HepG2 (cell line): ENCODE data around the gene FIZ1. TPM values are rescaled to one million over a fixed set of nuclear protein-coding genes. Genes with fewer than 3 reads are reported as not detected.

Experiments
- ATAC-seq: fragments of 200-7000 bp; cut with Tn5 transposase; 3 replicates; pipeline ENCODE4 v1.9.1; 2020; ENCODE audit warnings: mild to moderate bottlenecking, moderate library complexity
- BruUV-seq: library from RNA; stranded (reverse); fragments of 400-500 nt; replicated peaks from 2 replicates; lab custom pipeline; 2021; lab: Mats Ljungman, UMichigan
- CTCF ChIA-PET: fragments of 300-600 bp; formaldehyde crosslinking; extraction: SDS; loops from one replicate; lab custom pipeline; 2021; ENCODE audit warnings: low total read pairs, inconsistent platforms, low intra/inter-chr PET ratio; lab: Yijun Ruan, JAX
- POLR2A ChIA-PET: fragments of 350-600 bp; sonication (Branson Sonifier 250); formaldehyde crosslinking; loops from one replicate; lab custom pipeline; 2020; ENCODE audit warnings: antibody characterized with exemption, inconsistent platforms; lab: Yijun Ruan, JAX
- DNase-seq: peaks from one replicate; pipeline ENCODE4 v3.0.0-alpha.2; 2015; ENCODE audit warnings: low spot score
- FAIRE-seq: peaks from 3 replicates; lab custom pipeline; 2011; peaks lifted over from hg19 to GRCh38; lab: Jason Lieb, UNC
- H2AFZ ChIP-seq: one replicate; pipeline ENCODE4 v1.6.1; 2011; ENCODE audit warnings: low read length, inconsistent platforms
- H3K27ac ChIP-seq: fragments of 300-600 bp; 3 replicates; pipeline ENCODE4 v1.8.0; 2011; ENCODE audit warnings: mixed run types, mild to moderate bottlenecking, mixed read lengths, low read length, inconsistent platforms; ENCODE audit not compliant: insufficient read depth; ENCODE audit errors: extremely low read length
- H3K27me3 ChIP-seq, 2 experiments: fragments of 200-600 bp in 1 of 2; 2 replicates in 1 of 2; 3 replicates in 1 of 2; pipeline versions ENCODE4 v1.6.0 to v1.8.0; 2011; ENCODE audit warnings: low read length in 2 of 2, mild to moderate bottlenecking in 2 of 2, moderate library complexity in 2 of 2, inconsistent platforms in 1 of 2; ENCODE audit not compliant: insufficient read depth in 2 of 2, control insufficient read depth in 1 of 2
- H3K36me3 ChIP-seq, 2 experiments: fragments of 200-600 bp in 1 of 2; replicated peaks in 1 of 2; 2 replicates in 1 of 2; 3 replicates in 1 of 2; pipeline versions ENCODE4 v1.5.1 to v1.8.0; 2011; ENCODE audit warnings: low read length in 2 of 2, inconsistent platforms in 1 of 2; ENCODE audit not compliant: insufficient read depth in 2 of 2, control insufficient read depth in 1 of 2
- H3K4me1 ChIP-seq: 2 replicates; pipeline ENCODE4 v1.5.1; 2012; ENCODE audit warnings: low read length, inconsistent platforms; ENCODE audit not compliant: insufficient read depth
- H3K4me2 ChIP-seq: 2 replicates; pipeline ENCODE4 v1.6.0; 2011; ENCODE audit warnings: low read depth, low read length, inconsistent platforms
- H3K4me3 ChIP-seq, 3 experiments: fragments of 200-600 bp in 1 of 3; sonication (generic), shearing (Covaris generic) in 1 of 3; replicated peaks in 1 of 3; 2 replicates each; pipeline ENCODE4 v1.5.1; 2011 to 2016; ENCODE audit warnings: low read length in 3 of 3, inconsistent platforms in 2 of 3, low read depth in 2 of 3, mild to moderate bottlenecking in 2 of 3, control low read depth in 1 of 3, mixed read lengths in 1 of 3; ENCODE audit not compliant: insufficient read depth in 1 of 3
- H3K79me2 ChIP-seq: one replicate; pipeline ENCODE4 v1.6.1; 2011; ENCODE audit warnings: low read length, inconsistent platforms; ENCODE audit not compliant: insufficient read depth
- H3K9ac ChIP-seq: 2 replicates; pipeline ENCODE4 v1.6.0; 2011; ENCODE audit warnings: mild to moderate bottlenecking, low read depth, low read length, inconsistent platforms; ENCODE audit not compliant: insufficient read depth
- H3K9me3 ChIP-seq: 2 replicates; pipeline ENCODE4 v1.5.1; 2012; ENCODE audit warnings: mild to moderate bottlenecking, low read length
- H4K20me1 ChIP-seq: 2 replicates; pipeline ENCODE4 v1.6.0; 2011; ENCODE audit warnings: inconsistent platforms, mild to moderate bottlenecking, low read length, moderate library complexity; ENCODE audit not compliant: insufficient read depth
- AGO1 ChIP-seq: fragments of 200-400 bp; formaldehyde crosslinking; IDR thresholded peaks from 2 replicates; pipeline ENCODE4 v1.6.1; 2017; ENCODE audit warnings: mild to moderate bottlenecking, low read depth, low read length, moderate library complexity; ENCODE audit not compliant: poor library complexity, severe bottlenecking
- AGO2 ChIP-seq: fragments of 200-400 bp; formaldehyde crosslinking; optimal IDR thresholded peaks from 2 replicates; pipeline ENCODE3; 2017; ENCODE audit warnings: mild to moderate bottlenecking, low read depth, low read length, moderate library complexity
- DBP ChIP-seq: sonication (generic); formaldehyde crosslinking; IDR thresholded peaks from 2 replicates; pipeline ENCODE4 v1.4.0; 2020; ENCODE audit warnings: missing genetic modification reagents; ENCODE audit errors: not compliant biosample characterization
- DZIP1 ChIP-seq: sonication (generic); formaldehyde crosslinking; IDR thresholded peaks from 2 replicates; pipeline ENCODE4 v1.5.0; 2020; ENCODE audit warnings: mild to moderate bottlenecking, missing genetic modification reagents
- FOXP4 ChIP-seq: sonication (generic); formaldehyde crosslinking; IDR thresholded peaks from 2 replicates; pipeline ENCODE4 v1.4.0; 2020; ENCODE audit warnings: missing genetic modification reagents
- GTF3A ChIP-seq: sonication (generic); formaldehyde crosslinking; conservative IDR thresholded peaks from 2 replicates; pipeline ENCODE4 v1.4.0; 2020; ENCODE audit warnings: mild to moderate bottlenecking, missing genetic modification reagents
- HNF4A ChIP-seq: sonication (generic); formaldehyde crosslinking; IDR thresholded peaks from 2 replicates; pipeline ENCODE4 v1.4.0; 2020; ENCODE audit warnings: missing genetic modification reagents
- HNRNPL ChIP-seq: fragments of 200-400 bp; formaldehyde crosslinking; IDR thresholded peaks from 2 replicates; pipeline ENCODE4 v1.6.1; 2017; ENCODE audit warnings: mild to moderate bottlenecking, low read depth, low read length
- KDM1A ChIP-seq: IDR thresholded peaks from 2 replicates; pipeline ENCODE4 v1.6.1; 2016; ENCODE audit warnings: missing compliant biosample characterization
- NR2F6 ChIP-seq, 2 experiments: IDR thresholded peaks; 2 replicates each; pipeline ENCODE4 v1.6.1; 2016; ENCODE audit warnings: antibody characterized with exemption in 1 of 2, mild to moderate bottlenecking in 1 of 2
- RBFOX2 ChIP-seq: fragments of 200-400 bp; formaldehyde crosslinking; IDR thresholded peaks from 2 replicates; pipeline ENCODE4 v1.6.1; 2017; ENCODE audit warnings: low read depth, mild to moderate bottlenecking, low read length
- ZBTB38 ChIP-seq: sonication (generic); formaldehyde crosslinking; IDR thresholded peaks from 2 replicates; pipeline ENCODE4 v1.5.1; 2020; ENCODE audit warnings: mild to moderate bottlenecking, missing genetic modification reagents
- ZMYM3 ChIP-seq: sonication (generic); formaldehyde crosslinking; IDR thresholded peaks from 2 replicates; pipeline ENCODE4 v1.5.1; 2020; ENCODE audit warnings: mild to moderate bottlenecking, missing genetic modification reagents
- ZNF275 ChIP-seq: sonication (generic); formaldehyde crosslinking; IDR thresholded peaks from 2 replicates; pipeline ENCODE4 v1.8.0; 2022; ENCODE audit warnings: missing genetic modification reagents, mild to moderate bottlenecking, inconsistent platforms, borderline replicate concordance
- WGBS: methylation state at CpG from one replicate; pipeline ENCODE4 v1.1.6; 2017; ENCODE audit warnings: low lambda C conversion rate; 5-methylcytosine and 5-hydroxymethylcytosine counted together
- in situ Hi-C: cut with HindIII; loops from 2 replicates; pipeline ENCODE4 v1.10.0; 2017; ENCODE audit warnings: low pct_unique_long_range_greater_than_20kb; ENCODE audit not compliant: extremely low pct_ligation_motif_present
- intact Hi-C: fragments of 100-400 bp; cut with micrococcal nuclease; formaldehyde crosslinking; loops from one replicate; pipeline ENCODE4 v1.10.0; 2022; ENCODE audit not compliant: unreplicated experiment
- polyA plus RNA-seq, 8 experiments: library from polyadenylated mRNA; depleted of rRNA in 3 of 8; stranded (reverse) in 7 of 8; unstranded in 1 of 8; fragments of >200 nt; fragmentation: Illumina TruSeq in 4 of 8; extraction: Trizol in 4 of 8; gene quantifications; 2 replicates each; pipeline versions ENCODE4 v1.2.1 to v1.2.3, GENCODE V29; 2011 to 2016; ENCODE audit warnings: low read depth in 4 of 8, missing spikeins in 1 of 8, mixed read lengths in 1 of 8; ENCODE audit not compliant: insufficient read depth in 1 of 8
- total RNA-seq, 5 experiments: library from RNA; depleted of rRNA; stranded (reverse); fragments of >200 nt; fragmentation: Illumina TruSeq; extraction: Trizol; gene quantifications; 2 replicates each; pipeline ENCODE4 v1.2.3, GENCODE V29; 2016; ENCODE audit warnings: low read depth in 1 of 5

The FIZ1 gene
- total and polyA plus RNA-seq, 2 of the 13 experiments (the other 11 are each of a cell fraction or from before 2014, with no cell fraction given), result 3.6 to 5.9 TPM

- DNase-seq, result no peak
- ChIA-PET CTCF (no interaction called here), POLR2A (interaction anchor here (0.6 to 2.8 kb wide), 3 partner anchors 13 to 31 kb away, joined by 3 to 23 read pairs (median 3); partner anchors contain the start of gene ZNF865)
- FAIRE-seq, result no peak
- H3K4me3 ChIP-seq, result no peak overlapping the region
- H3K4me2 ChIP-seq, result no peak overlapping the region
- 85% methylated on average over 24 of the region's 40 CpGs for WGBS
- H4K20me1 ChIP-seq, result peaks cover 14% of the 10 kb centered on the region; the same call in 1 of the 2 replicates
- intact Hi-C loops, result no loop called here
- no peaks in the 10 kb centered on the region for H3K9me3 ChIP-seq
- H3K9ac ChIP-seq, result no peak overlapping the region
- peaks cover 36% of the 10 kb centered on the region for H3K4me1 ChIP-seq
- no peak overlapping the region for H2AFZ ChIP-seq
- H3K27me3 ChIP-seq, result no peaks in the 10 kb centered on the region
- BruUV-seq, result no TSS peak
- H3K27ac ChIP-seq, result no peak overlapping the region
- ATAC-seq, result no peak
- peaks cover 4% of the 10 kb centered on the region for H3K79me2 ChIP-seq
- in situ Hi-C loops, result no loop called here
- peaks cover 1 to 3% of the 10 kb centered on the region in 2 experiments; a peak in 1 of 5 replicates for H3K36me3 ChIP-seq
- TF ChIP-seq DBP (CRISPR knock-in tag) (no peak), RBFOX2 (peak; percentile 67; the same call in 1 of the 2 replicates), HNRNPL (0 out of 2 replicates have a peak, but pooled peaks have one; percentile 5), ZMYM3 (0 out of 2 replicates have a peak, but pooled peaks have one; percentile 26), FOXP4 (no peak), HNF4A (peak; percentile 7; the same call in 1 of the 2 replicates), AGO1 (peak; percentile 15), AGO2 (peak; percentile 15), KDM1A (no peak), ZNF275 (CRISPR knock-in tag) (no peak), DZIP1 (no peak), NR2F6 (IDR thresholded peaks at IDR 0.05) (no peak), NR2F6 (CRISPR knock-in tag; IDR thresholded peaks at IDR 0.05) (peak; percentile 17; the same call in 1 of the 2 replicates), GTF3A (CRISPR knock-in tag) (no peak), ZBTB38 (no peak)
Measured at GRCh38 chr19:55622242-55622969, 23.1 kb upstream of the FIZ1 start.
